Smooth muscle cell (in vitro differentiated cells): ENCODE data around the gene AHCY. TPM values are rescaled to one million over a fixed set of nuclear protein-coding genes. Genes with fewer than 3 reads are reported as not detected.

Source experiments
- DNase-seq: peaks from one replicate; lab custom pipeline; 2025; ENCODE audit not compliant: unreplicated experiment; lab: John Stamatoyannopoulos, UW
- H2AFZ ChIP-seq: fragments of 200-600 bp; sonication (generic); 2 replicates; pipeline ENCODE4 v1.6.0; 2016; ENCODE audit warnings: antibody characterized with exemption, low read depth, mild to moderate bottlenecking
- H3F3A ChIP-seq: fragments of 200-600 bp; sonication (generic); 2 replicates; pipeline ENCODE4 v1.6.0; 2017; ENCODE audit warnings: antibody characterized with exemption, low read depth
- H3K27ac ChIP-seq: fragments of 200-600 bp; sonication (generic); 2 replicates; pipeline ENCODE4 v1.5.1; 2016; ENCODE audit warnings: low read depth, mild to moderate bottlenecking
- H3K27me3 ChIP-seq: fragments of 200-600 bp; sonication (generic); 2 replicates; pipeline ENCODE4 v1.6.1; 2016; ENCODE audit warnings: low read depth, mild to moderate bottlenecking
- H3K36me3 ChIP-seq: fragments of 200-600 bp; sonication (generic); 2 replicates; pipeline ENCODE4 v1.5.1; 2016; ENCODE audit warnings: low read depth
- H3K4me1 ChIP-seq: fragments of 200-600 bp; sonication (generic); 2 replicates; pipeline ENCODE4 v1.5.1; 2016; ENCODE audit warnings: low read depth
- H3K4me2 ChIP-seq: fragments of 200-600 bp; sonication (generic); 2 replicates; pipeline ENCODE4 v1.6.0; 2016; ENCODE audit warnings: mild to moderate bottlenecking
- H3K4me3 ChIP-seq: fragments of 200-600 bp; sonication (generic); 2 replicates; pipeline ENCODE4 v1.5.1; 2016; ENCODE audit warnings: mild to moderate bottlenecking
- H3K79me2 ChIP-seq: fragments of 200-600 bp; sonication (generic); 2 replicates; pipeline ENCODE4 v1.6.0; 2016; ENCODE audit warnings: low read depth, mild to moderate bottlenecking
- H3K9ac ChIP-seq: fragments of 200-600 bp; sonication (generic); 2 replicates; pipeline ENCODE4 v1.6.0; 2016; ENCODE audit warnings: low read depth
- H3K9me3 ChIP-seq: fragments of 200-600 bp; sonication (generic); replicated peaks from 2 replicates; pipeline ENCODE4 v1.5.1; 2016; ENCODE audit warnings: low read depth
- H4K20me1 ChIP-seq: fragments of 200-600 bp; sonication (generic); 2 replicates; pipeline ENCODE4 v1.6.0; 2016; ENCODE audit warnings: low read depth
- WGBS: methylation state at CpG from one replicate; pipeline ENCODE4 v1.1.7; 2016; ENCODE audit warnings: low lambda C conversion rate; 5-methylcytosine and 5-hydroxymethylcytosine counted together
- polyA plus RNA-seq: library from polyadenylated mRNA; unstranded; fragments of >200 nt; fragmentation: Nextera tagmentation; extraction: Ambion mirVana; gene quantifications from 2 replicates; pipeline ENCODE4 v1.2.1, GENCODE V29; 2016
- total RNA-seq: library from RNA; depleted of rRNA; stranded (reverse); fragments of >200 nt; gene quantifications from 2 replicates; pipeline ENCODE4 v1.2.3, GENCODE V29; 2014
- TF ChIP-seq, protein P1 (sequence below): fragments of 200-600 bp; sonication (generic); IDR thresholded peaks from 2 replicates; pipeline ENCODE4 v1.5.1; 2017; ENCODE audit warnings: borderline replicate concordance, mild to moderate bottlenecking, antibody characterized with exemption; ENCODE audit not compliant: insufficient read depth, poor library complexity, severe bottlenecking

AHCY gene
- total and polyA plus RNA-seq, 2 experiments from 2014 or later, result 39.4 to 73.8 TPM

DNA sequence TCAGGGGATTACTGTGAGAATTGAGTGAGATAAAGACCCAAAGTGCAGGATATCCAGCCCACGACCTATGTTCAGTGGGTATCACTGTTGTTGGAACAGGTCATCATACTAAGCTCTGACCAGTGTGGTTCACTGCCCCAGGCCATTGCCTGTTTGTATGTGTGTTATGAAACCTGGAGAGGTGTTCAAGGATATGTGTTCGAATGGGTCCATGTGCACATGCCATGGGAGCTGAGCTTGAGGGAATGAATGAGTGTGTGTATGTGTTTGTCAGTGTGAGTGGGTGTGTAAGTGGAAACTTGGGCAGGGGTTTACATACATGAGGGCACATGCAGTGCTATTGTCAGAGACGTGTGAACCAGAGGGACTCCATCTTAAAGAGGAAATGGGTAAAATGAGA lies 17.7 kb upstream of the AHCY start:
- TF ChIP-seq, protein P1, sequence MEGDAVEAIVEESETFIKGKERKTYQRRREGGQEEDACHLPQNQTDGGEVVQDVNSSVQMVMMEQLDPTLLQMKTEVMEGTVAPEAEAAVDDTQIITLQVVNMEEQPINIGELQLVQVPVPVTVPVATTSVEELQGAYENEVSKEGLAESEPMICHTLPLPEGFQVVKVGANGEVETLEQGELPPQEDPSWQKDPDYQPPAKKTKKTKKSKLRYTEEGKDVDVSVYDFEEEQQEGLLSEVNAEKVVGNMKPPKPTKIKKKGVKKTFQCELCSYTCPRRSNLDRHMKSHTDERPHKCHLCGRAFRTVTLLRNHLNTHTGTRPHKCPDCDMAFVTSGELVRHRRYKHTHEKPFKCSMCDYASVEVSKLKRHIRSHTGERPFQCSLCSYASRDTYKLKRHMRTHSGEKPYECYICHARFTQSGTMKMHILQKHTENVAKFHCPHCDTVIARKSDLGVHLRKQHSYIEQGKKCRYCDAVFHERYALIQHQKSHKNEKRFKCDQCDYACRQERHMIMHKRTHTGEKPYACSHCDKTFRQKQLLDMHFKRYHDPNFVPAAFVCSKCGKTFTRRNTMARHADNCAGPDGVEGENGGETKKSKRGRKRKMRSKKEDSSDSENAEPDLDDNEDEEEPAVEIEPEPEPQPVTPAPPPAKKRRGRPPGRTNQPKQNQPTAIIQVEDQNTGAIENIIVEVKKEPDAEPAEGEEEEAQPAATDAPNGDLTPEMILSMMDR, result no peak
- H3K4me1 ChIP-seq, result peaks cover 3% of the 10 kb centered on the region
- no peaks in the 10 kb centered on the region for H3K9me3 ChIP-seq
- H3K4me3 ChIP-seq, result no peak overlapping the region
- no peaks in the 10 kb centered on the region for H3K79me2 ChIP-seq
- no peaks in the 10 kb centered on the region for H3F3A ChIP-seq
- no peaks in the 10 kb centered on the region for H3K36me3 ChIP-seq
- no peak overlapping the region for H3K4me2 ChIP-seq
- no peak overlapping the region for H2AFZ ChIP-seq
- no peaks in the 10 kb centered on the region for H3K27me3 ChIP-seq
- H3K9ac ChIP-seq, result no peak overlapping the region
- no peak overlapping the region for H3K27ac ChIP-seq
- 79% methylated on average over 3 of the region's 3 CpGs for WGBS
- no peak for DNase-seq
- H4K20me1 ChIP-seq, result no peaks in the 10 kb centered on the region

DNA sequence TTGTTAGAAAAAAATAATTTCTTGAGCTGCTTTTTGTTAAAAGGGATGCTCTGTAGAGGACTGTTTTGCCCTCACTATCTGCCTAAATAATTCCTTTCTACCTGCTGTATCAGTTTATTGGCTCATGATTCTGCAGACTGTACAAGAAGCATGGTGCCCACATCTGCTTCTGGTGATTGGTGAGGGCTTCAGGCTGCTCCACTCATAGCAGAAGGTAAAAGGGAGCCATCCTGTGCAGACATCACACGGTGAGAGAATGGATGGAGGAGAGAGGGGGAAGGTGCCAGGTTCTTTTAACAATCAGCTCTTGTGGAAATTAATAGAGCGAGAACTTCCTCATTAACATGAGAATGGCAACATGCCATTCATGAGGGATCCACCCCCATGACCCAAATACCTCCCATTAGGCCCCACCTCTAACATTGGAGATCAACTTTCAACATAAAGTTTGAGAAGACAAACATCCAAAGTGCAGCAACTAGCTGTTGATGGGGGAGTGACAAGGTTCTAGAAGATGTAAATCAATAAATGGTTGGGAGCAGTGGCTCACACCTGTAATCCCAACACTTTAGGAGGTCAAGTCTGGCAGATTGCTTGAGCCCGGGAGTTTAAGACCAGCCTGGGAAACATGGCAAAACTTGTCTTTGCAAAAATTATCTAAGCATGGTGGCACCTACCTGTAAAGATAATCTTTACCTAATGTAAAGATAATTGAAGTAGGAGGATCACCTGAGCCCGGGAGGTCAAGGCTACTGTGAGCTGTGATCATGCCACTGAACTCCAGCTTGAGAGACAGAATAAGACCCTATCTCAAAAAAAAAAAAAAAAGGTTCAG lies 15.7 kb upstream of the AHCY start:
- Histone ChIP-seq H3F3A (no peaks in the 10 kb centered on the region), H3K27ac (no peak overlapping the region), H2AFZ (no peak overlapping the region), H3K27me3 (no peaks in the 10 kb centered on the region), H3K36me3 (no peaks in the 10 kb centered on the region), H4K20me1 (no peaks in the 10 kb centered on the region), H3K4me3 (no peak overlapping the region), H3K79me2 (no peaks in the 10 kb centered on the region), H3K4me2 (no peak overlapping the region), H3K4me1 (no peaks in the 10 kb centered on the region), H3K9ac (no peak overlapping the region), H3K9me3 (no peaks in the 10 kb centered on the region)
- DNase-seq, result no peak
- WGBS, result 69% methylated on average over 4 of the region's 4 CpGs
- TF ChIP-seq, protein P1, result no peak

DNA sequence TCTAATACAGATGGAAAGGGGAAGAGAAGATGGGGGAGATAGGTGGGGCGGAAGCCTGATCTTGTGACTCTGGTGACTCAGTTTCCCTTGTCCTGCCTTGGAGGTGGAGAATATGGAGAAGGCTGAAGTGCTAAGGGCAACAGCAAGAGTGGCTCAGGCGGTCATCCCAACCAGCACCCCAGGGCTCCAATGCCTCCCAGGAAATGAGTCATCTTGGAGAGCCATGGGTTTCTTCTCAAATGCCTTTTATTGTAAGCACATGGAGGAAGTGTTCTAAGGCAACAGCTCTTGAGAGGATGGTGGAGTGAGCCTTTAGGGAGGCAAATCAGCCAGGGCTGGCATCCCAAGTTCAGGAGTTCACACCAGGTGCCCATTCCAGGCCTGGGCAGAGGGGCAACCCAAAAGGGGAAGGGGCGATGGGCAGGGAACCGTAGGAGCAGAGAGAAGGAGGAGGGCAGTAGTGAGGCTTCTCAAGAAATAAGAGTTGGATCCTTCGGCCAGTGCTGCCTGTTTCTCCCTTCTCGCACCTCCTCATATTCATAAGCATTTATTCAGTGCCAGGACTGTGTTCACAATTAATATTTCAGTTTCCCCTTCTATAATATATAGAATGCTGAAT lies 13.2 kb upstream of the AHCY start:
- Histone ChIP-seq H3K9ac (no peak overlapping the region), H3K79me2 (no peaks in the 10 kb centered on the region), H3K27ac (no peak overlapping the region), H3K27me3 (peaks cover 9% of the 10 kb centered on the region), H2AFZ (no peak overlapping the region), H3K4me2 (no peak overlapping the region), H3K36me3 (no peaks in the 10 kb centered on the region), H4K20me1 (no peaks in the 10 kb centered on the region), H3K9me3 (no peaks in the 10 kb centered on the region), H3K4me3 (no peak overlapping the region), H3K4me1 (peaks cover 11% of the 10 kb centered on the region), H3F3A (no peaks in the 10 kb centered on the region)
- no peak for DNase-seq
- TF ChIP-seq, protein P1, result no peak
- WGBS, result 93% methylated on average over 6 of the region's 6 CpGs

DNA sequence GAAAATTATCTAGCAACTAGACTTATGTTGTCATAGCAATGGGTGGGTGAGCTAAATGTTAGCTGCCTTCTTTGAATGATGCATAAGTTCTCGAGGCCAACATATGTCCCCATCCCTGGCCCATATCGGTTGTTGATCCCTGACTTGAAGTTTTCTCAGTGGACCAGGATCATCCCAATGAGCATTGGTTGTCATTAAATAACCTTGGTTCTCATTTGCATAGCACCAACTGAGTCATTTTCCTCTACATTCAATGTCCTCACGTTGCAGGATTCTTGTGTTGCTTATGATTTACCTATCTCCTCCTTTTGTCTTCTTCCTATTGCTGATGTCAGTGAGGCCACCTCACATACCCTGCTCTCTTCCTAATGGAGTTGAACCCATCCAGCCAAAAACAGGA lies 12.1 kb upstream of the AHCY start:
- no peaks in the 10 kb centered on the region for H3K36me3 ChIP-seq
- no peaks in the 10 kb centered on the region for H3F3A ChIP-seq
- 93% methylated on average over 3 of the region's 3 CpGs for WGBS
- H3K27ac ChIP-seq, result peak overlapping the region; percentile 75
- no peaks in the 10 kb centered on the region for H3K9me3 ChIP-seq
- H3K27me3 ChIP-seq, result peaks cover 9% of the 10 kb centered on the region
- no peak overlapping the region for H3K4me2 ChIP-seq
- H3K4me3 ChIP-seq, result no peak overlapping the region
- peaks cover 14% of the 10 kb centered on the region for H3K4me1 ChIP-seq
- H3K9ac ChIP-seq, result no peak overlapping the region
- no peak overlapping the region for H2AFZ ChIP-seq
- no peaks in the 10 kb centered on the region for H4K20me1 ChIP-seq
- TF ChIP-seq, protein P1, result no peak
- DNase-seq, result no peak
- no peaks in the 10 kb centered on the region for H3K79me2 ChIP-seq
